ENCODE data around the gene TNFSF9. TPM values are rescaled to one million over a fixed set of nuclear protein-coding genes. Genes with fewer than 3 reads are reported as not detected.
"Not testable (repeated sequence)": the region's sequence is repeated elsewhere in the genome, so short reads cannot be mapped to it uniquely, and the experiment has no call there.

Gene TNFSF9
- total RNA-seq, 2 experiments from 2014 or later: 4.7 to 18.5 TPM

GRCh38 chr19:6531163-6531955, 533 bp downstream of the TNFSF9 start:
- peaks cover 44% of the 10 kb centered on the region for H3K4me1 Mint-ChIP-seq
- peak; percentile 11 for ATAC-seq
- H3K36me3 Mint-ChIP-seq: peaks cover 17% of the 10 kb centered on the region
- peak overlapping the region; percentile 73 for H3K27ac Mint-ChIP-seq
- CTCF ChIA-PET: interaction anchor here (0.8 to 2.4 kb wide), 3 partner anchors 13 to 18 kb away, joined by 3 to 7 read pairs (median 3); no protein-coding TSS in a partner anchor
- no peaks in the 10 kb centered on the region for H3K9me3 Mint-ChIP-seq (ENCODE audit: low read depth)
- H3K27me3 Mint-ChIP-seq: peaks cover 38% of the 10 kb centered on the region
- DNase-seq: no peak
- H3K4me3 Mint-ChIP-seq: peak overlapping the region; percentile 79

- Mint-ChIP-seq H3K27me3 (peaks cover 38% of the 10 kb centered on the region), H3K4me1 (peaks cover 50% of the 10 kb centered on the region), H3K36me3 (peaks cover 18% of the 10 kb centered on the region), H3K4me3 (peak overlapping the region; percentile 79), H3K27ac (peak overlapping the region; percentile 73), H3K9me3 (ENCODE audit: low read depth) (no peaks in the 10 kb centered on the region)
- CTCF ChIA-PET: interaction anchor here (1.1 to 2.4 kb wide), 2 partner anchors 14 to 17 kb away, joined by 4 to 7 read pairs; no protein-coding TSS in a partner anchor
- no peak for ATAC-seq
- DNase-seq: no peak
Observed at GRCh38 chr19:6531956-6532243, 1.1 kb downstream of the TNFSF9 start.

- Mint-ChIP-seq H3K27me3 (peaks cover 38% of the 10 kb centered on the region), H3K9me3 (ENCODE audit: low read depth) (no peaks in the 10 kb centered on the region), H3K4me1 (peaks cover 53% of the 10 kb centered on the region), H3K4me3 (peak overlapping the region; percentile 79), H3K27ac (peak overlapping the region; percentile 55), H3K36me3 (peaks cover 19% of the 10 kb centered on the region)
- ATAC-seq (peak; percentile 6), DNase-seq (peak; percentile 74)
- CTCF ChIA-PET: interaction anchor here (0.9 to 2.4 kb wide), 4 partner anchors 14 to 19 kb away, joined by 4 to 9 read pairs (median 6); no protein-coding TSS in a partner anchor
Observed at GRCh38 chr19:6532244-6532999, 1.6 kb downstream of the TNFSF9 start.

- peaks cover 19% of the 10 kb centered on the region for H3K36me3 Mint-ChIP-seq
- H3K27me3 Mint-ChIP-seq: peaks cover 34% of the 10 kb centered on the region
- CTCF ChIA-PET: interaction anchor here (0.9 to 2.4 kb wide), 4 partner anchors 15 to 18 kb away, joined by 4 to 9 read pairs (median 6); no protein-coding TSS in a partner anchor
- no peaks in the 10 kb centered on the region for H3K9me3 Mint-ChIP-seq (ENCODE audit: low read depth)
- peak overlapping the region; percentile 79 for H3K4me3 Mint-ChIP-seq
- DNase-seq (no peak), ATAC-seq (no peak)
- peak overlapping the region; percentile 18 for H3K27ac Mint-ChIP-seq
- peaks cover 54% of the 10 kb centered on the region for H3K4me1 Mint-ChIP-seq
Observed at GRCh38 chr19:6533000-6533328, 2.1 kb downstream of the TNFSF9 start.

GRCh38 chr19:6533746-6534418, 3.1 kb downstream of the TNFSF9 start:
- H3K4me3 Mint-ChIP-seq: no peak overlapping the region
- CTCF ChIA-PET: interaction anchor here (0.9 to 5.1 kb wide), 2 partner anchors 10 to 17 kb away, joined by 3 to 43 read pairs; no protein-coding TSS in a partner anchor
- ATAC-seq (no peak), DNase-seq (no peak)
- no peaks in the 10 kb centered on the region for H3K9me3 Mint-ChIP-seq (ENCODE audit: low read depth)
- peaks cover 19% of the 10 kb centered on the region for H3K36me3 Mint-ChIP-seq
- peaks cover 56% of the 10 kb centered on the region for H3K4me1 Mint-ChIP-seq
- peaks cover 32% of the 10 kb centered on the region for H3K27me3 Mint-ChIP-seq
- H3K27ac Mint-ChIP-seq: no peak overlapping the region

GRCh38 chr19:6534451-6535093, 3.7 kb downstream of the TNFSF9 start:
- Mint-ChIP-seq H3K4me1 (peaks cover 55% of the 10 kb centered on the region), H3K4me3 (no peak overlapping the region)
- no peak for DNase-seq

GRCh38 chr19:6535558-6536137, 4.8 kb downstream of the TNFSF9 start:
- peak overlapping the region; percentile 86 for H3K27ac Mint-ChIP-seq
- H3K27me3 Mint-ChIP-seq: peaks cover 17% of the 10 kb centered on the region
- peak; percentile 43 for DNase-seq
- peaks cover 19% of the 10 kb centered on the region for H3K36me3 Mint-ChIP-seq
- H3K9me3 Mint-ChIP-seq (ENCODE audit: low read depth): no peaks in the 10 kb centered on the region
- H3K4me1 Mint-ChIP-seq: peaks cover 45% of the 10 kb centered on the region
- ATAC-seq: no peak
- H3K4me3 Mint-ChIP-seq: peak overlapping the region; percentile 40
- CTCF ChIA-PET: interaction anchor here (1.0 to 5.1 kb wide), 6 partner anchors 11 to 89 kb away, joined by 3 to 43 read pairs (median 4); no protein-coding TSS in a partner anchor

More at GRCh38 chr19:6534451-6535093, 3.7 kb downstream of the TNFSF9 start:
- peaks cover 19% of the 10 kb centered on the region for H3K36me3 Mint-ChIP-seq
- H3K9me3 Mint-ChIP-seq (ENCODE audit: low read depth): no peaks in the 10 kb centered on the region
- no peak for ATAC-seq
- peaks cover 28% of the 10 kb centered on the region for H3K27me3 Mint-ChIP-seq
- H3K27ac Mint-ChIP-seq: no peak overlapping the region
- CTCF ChIA-PET: interaction anchor here (0.9 to 5.1 kb wide), 3 partner anchors 11 to 17 kb away, joined by 3 to 43 read pairs (median 4); no protein-coding TSS in a partner anchor

- H3K4me3 Mint-ChIP-seq: no peak overlapping the region
- no peaks in the 10 kb centered on the region for H3K27me3 Mint-ChIP-seq
- H3K36me3 Mint-ChIP-seq: peaks cover 13% of the 10 kb centered on the region
- no peak for DNase-seq
- CTCF ChIA-PET: interaction anchor here (1.9 kb wide), 1 partner anchor 12 kb away, joined by 11 read pairs; no protein-coding TSS in a partner anchor
- ATAC-seq: no peak
- H3K27ac Mint-ChIP-seq: no peak overlapping the region
- no peaks in the 10 kb centered on the region for H3K9me3 Mint-ChIP-seq (ENCODE audit: low read depth)
- peaks cover 36% of the 10 kb centered on the region for H3K4me1 Mint-ChIP-seq
Observed at GRCh38 chr19:6539514-6539913, 8.7 kb downstream of the TNFSF9 start.

GRCh38 chr19:6540918-6541689, 10.3 kb downstream of the TNFSF9 start:
- ATAC-seq: no peak
- Mint-ChIP-seq H3K27me3 (no peaks in the 10 kb centered on the region), H3K4me3 (no peak overlapping the region), H3K4me1 (peaks cover 27% of the 10 kb centered on the region), H3K36me3 (peaks cover 5% of the 10 kb centered on the region), H3K9me3 (ENCODE audit: low read depth) (no peaks in the 10 kb centered on the region), H3K27ac (no peak overlapping the region)
- DNase-seq: no peak
- CTCF ChIA-PET: interaction anchor here (0.9 to 1.9 kb wide), 2 partner anchors 11 to 322 kb away, joined by 5 to 11 read pairs; no protein-coding TSS in a partner anchor

GRCh38 chr19:6543866-6544347, 13.1 kb downstream of the TNFSF9 start:
- Mint-ChIP-seq H3K27me3 (no peaks in the 10 kb centered on the region), H3K4me3 (no peak overlapping the region), H3K27ac (no peak overlapping the region), H3K4me1 (peaks cover 21% of the 10 kb centered on the region), H3K36me3 (no peaks in the 10 kb centered on the region), H3K9me3 (ENCODE audit: low read depth) (peaks cover 4% of the 10 kb centered on the region)
- ATAC-seq: no peak
- CTCF ChIA-PET: interaction anchor here (1.9 kb wide), 1 partner anchor 8 kb away, joined by 7 read pairs; no protein-coding TSS in a partner anchor
- no peak for DNase-seq

- not testable (repeated sequence) for H3K36me3 Mint-ChIP-seq; H3K9me3 Mint-ChIP-seq (ENCODE audit: low read depth); ATAC-seq; H3K4me3 Mint-ChIP-seq; H3K27me3 Mint-ChIP-seq; H3K27ac Mint-ChIP-seq; DNase-seq
- peaks cover 31% of the 10 kb centered on the region for H3K4me1 Mint-ChIP-seq
- CTCF ChIA-PET: interaction anchor here (1.5 to 4.5 kb wide), 8 partner anchors 8 to 313 kb away, joined by 3 to 43 read pairs (median 8); no protein-coding TSS in a partner anchor
Observed at GRCh38 chr19:6550679-6551078, 19.9 kb downstream of the TNFSF9 start.
